Right kidney (tissue), 1 donor: ENCODE measurements around the gene SLCO2A1.

Experiments
- DNase-seq: peaks from one replicate; pipeline ENCODE4 v3.0.0-alpha.2; 2016

The SLCO2A1 gene

GRCh38 chr3:133983126-133983525 is 46.6 kb downstream of the SLCO2A1 start:
- no peak for DNase-seq

DNA sequence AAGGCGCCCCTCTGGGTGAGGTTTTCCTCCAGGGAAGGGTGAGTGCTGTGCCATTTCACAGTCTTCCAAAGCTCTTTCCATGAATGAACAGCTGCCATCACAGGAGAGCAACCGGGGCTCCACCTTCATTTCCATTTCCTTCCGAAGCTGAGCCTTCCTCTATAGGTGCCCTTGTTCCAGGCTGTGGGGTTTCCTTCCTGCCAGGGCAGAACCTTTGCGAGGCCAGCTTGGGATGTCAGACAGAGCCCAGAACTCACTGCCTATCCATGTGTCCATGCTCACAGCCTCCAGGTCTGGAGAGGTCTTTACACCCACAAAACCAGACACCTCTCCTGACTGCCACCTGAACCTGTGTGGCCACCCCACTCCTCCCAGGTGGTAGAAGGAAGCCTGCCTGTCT is 49.2 kb downstream of the SLCO2A1 start:
- no peak for DNase-seq

DNA sequence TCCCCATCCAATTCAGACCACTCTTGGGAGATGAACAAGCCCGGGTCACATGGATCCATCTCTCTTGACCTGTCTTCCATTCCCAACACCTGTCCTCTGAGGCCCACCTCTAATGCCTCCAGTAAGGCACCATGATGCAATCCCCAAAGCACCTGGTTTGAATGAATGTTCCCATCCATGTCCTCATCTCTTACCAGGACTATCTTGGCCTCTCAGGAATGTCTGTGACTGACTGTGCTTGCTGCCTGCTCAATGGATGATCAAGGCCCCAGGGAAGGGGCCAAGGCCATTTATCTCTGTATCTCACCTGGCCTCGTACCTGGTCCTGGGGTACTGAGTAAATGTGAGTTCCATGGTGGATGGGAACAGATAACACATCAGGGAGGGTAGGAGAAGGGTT is 49.7 kb downstream of the SLCO2A1 start:
- DNase-seq = no peak

- DNase-seq = no peak
Measured at GRCh38 chr3:133979553-133979952, 50.2 kb downstream of the SLCO2A1 start.

- DNase-seq = no peak
Measured at GRCh38 chr3:133977568-133977967, 52.2 kb downstream of the SLCO2A1 start.

DNA sequence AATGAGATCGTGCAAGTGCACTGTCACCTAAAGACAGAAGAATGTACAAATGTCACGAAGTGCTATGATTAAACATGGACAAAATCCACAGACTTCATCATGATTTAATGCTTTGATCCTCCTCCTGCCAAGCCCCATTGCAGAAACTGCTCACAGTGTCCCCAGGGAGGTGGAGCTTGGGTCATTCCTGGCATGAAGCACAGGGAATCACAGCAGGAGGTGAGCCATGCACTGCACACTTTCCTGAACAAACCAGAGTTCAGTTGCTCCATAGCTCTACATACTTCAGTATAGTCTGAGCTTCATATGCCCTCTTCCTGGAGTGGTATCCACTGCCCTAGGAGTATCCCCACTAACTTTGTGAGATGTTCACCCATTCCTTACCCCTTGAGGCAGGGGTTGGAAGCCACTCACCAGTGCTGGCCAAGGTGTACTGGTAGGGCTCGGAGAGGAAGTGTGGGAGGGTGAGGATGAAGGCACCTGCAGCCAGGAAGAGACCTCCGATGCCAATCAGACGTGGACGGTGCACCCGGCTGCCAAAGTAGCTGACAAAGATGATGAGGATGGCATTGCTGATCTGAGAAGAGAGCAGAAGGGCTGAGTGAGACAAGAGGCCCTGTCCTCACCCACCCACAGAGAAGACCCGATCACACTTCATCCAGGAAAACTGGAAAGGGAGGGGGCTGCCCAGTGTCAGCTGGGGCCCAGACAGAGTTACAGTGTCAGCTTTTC is 56.3 kb downstream of the SLCO2A1 start:
- no peak for DNase-seq

DNA sequence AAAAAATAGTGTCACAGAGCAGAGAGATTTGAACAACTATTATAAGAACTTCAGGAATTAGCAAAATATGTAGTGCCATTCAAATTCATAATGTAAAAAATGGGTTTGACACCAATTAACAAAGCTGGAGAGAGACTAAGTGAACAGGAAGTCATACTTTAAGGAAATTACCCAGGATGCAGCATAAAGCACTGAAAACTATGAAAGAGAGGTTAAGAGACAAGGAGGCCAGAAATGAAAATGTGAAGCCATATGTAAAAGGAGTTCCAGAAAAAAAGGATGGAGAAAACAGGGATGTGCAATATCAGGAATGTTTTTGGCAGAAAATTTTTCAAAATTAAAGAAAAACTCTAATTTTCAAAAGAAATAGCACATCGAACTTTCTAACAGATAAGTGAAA is 57.6 kb downstream of the SLCO2A1 start:
- no peak for DNase-seq

DNA sequence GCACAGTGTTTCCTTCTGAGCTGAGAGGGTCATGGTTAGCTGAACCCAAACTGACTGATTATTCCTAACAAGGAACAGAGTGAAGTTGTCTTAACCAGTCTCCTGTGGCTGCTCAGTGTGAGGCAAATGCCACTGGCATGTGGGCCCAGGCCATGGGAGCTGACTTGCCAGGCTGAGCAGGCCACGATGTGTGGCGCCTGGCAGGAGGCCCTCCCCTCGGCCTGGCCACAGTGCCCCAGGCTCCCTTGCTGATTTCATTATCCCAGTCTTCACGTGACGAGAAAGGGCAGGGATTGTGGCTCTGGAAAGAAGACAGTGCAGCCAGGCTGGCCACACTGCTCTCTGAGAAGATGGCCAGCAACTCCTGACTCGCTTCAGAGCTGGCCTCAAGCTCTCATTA is 58.8 kb downstream of the SLCO2A1 start:
- no peak for DNase-seq

DNA sequence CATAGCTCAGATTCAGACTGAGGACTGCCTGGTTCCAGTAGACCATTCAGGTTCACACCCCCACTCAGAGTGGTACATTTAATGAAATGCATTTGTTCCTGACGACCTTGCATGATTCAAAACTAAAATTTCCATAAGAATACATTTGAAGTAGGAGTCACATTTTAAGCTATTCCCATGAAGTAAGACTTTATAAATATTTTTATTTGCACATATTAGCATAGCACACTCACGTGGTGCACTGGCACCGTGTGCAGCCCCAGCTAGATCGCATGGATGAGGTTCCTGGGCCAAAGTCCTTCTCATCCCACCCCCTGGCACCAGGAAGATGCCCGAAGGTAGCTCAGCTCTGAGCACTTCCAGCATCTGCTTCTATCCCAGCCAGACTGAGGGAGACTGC is 59.4 kb downstream of the SLCO2A1 start:
- DNase-seq = no peak

DNA sequence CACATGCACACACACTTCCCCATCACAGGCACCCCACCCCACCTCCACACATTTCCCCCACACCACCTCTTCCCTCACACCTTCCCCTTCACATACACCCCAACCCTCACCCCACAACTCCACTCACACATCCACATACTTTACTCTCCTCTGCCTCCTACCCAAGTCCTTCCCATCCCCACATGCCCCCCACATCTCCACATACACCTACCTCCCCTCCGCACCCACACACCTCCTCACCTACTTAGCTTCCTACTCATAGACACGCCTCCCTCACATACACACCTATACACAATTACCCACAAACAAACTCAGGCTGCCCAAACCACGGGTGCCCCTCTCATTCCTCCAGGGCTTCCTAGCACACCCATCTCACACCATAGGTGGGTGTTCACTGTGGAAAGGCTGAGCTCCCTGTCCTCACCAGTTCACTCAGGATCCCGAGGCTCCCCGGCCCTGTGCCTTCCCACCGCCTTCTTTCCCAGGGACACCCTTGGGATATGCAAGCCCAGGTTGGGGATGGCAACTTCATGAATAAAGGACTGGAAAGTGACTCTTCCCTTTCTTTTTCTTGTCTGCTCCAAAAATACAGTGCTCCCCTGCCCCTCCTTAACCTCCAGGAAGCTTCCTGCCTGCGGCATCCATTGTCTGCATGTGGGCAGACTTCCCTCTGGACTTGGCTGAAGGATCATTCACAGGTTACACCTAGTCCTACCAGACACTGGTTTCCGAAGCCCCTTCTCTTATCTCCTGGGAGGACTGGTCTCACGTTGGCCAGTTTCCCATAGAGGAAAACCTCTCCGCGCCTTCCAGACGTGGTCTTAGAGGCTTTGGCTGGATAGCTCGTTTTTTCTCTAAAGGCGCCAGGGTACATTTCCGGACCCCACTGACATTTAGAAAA is 61.5 kb downstream of the SLCO2A1 start:
- DNase-seq = no peak

DNA sequence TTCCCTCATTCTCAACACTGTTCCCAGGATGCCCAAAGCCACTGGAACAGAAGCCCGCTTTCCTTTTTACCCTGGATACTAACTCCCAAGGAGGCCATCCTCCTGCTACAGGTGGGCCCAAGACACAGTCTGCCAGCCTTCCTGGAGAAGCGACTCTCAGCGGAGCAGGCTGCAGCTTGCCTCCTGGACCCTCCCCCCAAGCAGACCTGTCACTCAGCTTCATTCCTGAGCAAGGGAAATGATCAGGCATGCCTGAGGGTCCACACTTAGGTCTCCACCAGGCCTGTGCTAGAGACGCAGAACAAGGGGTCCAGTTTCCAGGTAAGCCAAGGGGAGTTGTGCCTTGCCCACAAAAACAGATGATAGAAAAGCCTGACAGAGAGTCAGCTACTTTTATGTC is 62.8 kb downstream of the SLCO2A1 start:
- no peak for DNase-seq

DNA sequence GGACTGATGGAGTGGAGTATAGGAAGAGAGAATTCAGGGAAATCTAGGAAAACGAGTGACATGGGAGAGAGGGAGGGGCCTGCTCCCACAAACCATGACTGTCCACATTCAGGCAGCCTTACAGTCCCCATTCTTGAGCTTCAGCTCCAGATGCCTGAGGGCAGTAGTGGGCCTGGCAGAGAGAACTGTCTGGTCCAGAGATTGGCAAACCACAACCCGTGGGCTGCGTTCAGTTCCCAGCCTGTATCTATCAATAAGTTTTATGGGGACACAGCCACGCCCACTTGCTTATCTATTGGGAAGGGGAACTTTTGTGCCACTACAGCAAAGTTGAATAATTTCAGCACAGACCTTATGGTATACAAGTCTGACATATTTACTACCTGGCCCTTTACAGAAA is 63.8 kb downstream of the SLCO2A1 start:
- DNase-seq = no peak

DNA sequence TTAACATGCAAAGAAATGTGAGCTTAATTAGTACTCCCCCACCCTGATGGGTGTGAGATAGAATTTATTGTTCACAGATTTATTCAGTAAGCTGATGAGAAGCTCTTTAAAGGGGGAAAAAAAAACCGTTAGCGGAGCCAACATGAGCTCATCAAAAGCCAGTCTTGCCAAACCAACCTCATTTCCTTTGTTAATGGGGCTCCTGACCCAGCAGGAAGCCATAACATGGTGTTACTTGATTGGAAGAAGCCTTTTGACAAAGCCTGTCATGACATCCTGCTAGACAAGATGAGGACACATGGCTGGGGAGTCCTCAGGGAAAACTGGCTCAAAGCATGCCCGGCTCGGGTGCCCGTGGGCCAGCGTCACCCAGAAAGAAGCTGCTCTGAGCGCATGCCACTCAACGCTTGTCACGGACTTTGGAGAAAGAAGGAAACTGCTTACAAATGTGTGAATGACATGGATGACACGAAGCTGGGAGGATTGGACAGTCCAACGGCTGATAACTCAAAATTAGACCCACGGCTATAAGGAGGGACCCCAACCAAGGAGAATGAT is 64.6 kb downstream of the SLCO2A1 start:
- no peak for DNase-seq

DNA sequence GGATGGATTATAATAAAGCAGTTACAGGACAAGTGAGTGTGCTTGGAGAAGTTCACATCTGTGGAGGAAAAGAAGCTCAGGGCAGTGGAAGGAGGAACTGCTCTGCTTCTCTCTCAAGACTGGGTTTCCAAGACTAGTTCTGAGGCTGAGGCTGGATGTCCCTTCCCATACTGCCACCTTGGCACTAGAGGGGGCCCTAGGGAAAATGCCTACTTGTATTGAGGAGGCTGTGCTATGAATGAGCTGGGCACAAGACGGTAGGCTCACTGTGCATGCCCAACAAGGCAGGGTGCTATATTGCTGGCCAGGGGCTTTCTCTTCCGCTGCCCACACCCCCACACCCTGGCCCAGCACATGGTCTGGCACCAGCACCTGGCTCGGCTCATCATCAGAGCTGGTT is 65.2 kb downstream of the SLCO2A1 start:
- DNase-seq = no peak

DNA sequence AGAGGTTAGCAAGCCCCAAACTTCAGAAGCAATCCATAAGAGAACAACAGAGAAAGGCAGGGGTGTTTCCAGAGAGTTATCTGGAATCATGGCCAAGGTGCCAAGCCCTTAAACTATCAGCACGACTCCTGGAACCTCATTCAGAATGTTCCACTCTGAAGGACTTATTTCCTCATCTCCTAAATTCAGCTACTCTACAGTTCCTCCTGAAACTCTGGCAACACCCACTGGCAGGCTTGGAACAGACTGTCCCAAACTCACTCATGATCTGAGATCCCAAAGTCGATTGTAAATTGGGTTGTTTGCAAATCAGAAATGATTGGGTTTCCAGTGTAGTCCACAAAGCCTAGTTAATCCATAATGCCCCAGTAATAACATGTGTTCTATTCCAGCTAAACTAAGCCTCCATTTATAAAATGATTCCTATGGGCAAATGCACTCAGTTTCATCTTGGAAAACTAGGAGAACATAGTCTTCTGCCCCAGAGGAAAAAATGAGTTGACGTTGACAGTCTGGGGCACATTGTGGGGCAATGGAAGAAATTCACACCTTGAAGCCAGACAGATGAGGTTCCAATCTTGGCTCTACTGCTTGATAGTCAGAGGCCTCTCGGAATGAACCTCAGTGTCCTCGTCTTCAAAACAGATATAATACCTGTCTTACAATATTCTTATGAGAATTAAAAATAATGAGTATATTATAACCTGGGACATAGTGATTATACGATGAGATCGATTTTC is 65.9 kb downstream of the SLCO2A1 start:
- DNase-seq = no peak

GRCh38 chr3:133962849-133963248 is 66.9 kb downstream of the SLCO2A1 start:
- DNase-seq = no peak

GRCh38 chr3:133958071-133958805 is 71.5 kb downstream of the SLCO2A1 start:
- no peak for DNase-seq

DNA sequence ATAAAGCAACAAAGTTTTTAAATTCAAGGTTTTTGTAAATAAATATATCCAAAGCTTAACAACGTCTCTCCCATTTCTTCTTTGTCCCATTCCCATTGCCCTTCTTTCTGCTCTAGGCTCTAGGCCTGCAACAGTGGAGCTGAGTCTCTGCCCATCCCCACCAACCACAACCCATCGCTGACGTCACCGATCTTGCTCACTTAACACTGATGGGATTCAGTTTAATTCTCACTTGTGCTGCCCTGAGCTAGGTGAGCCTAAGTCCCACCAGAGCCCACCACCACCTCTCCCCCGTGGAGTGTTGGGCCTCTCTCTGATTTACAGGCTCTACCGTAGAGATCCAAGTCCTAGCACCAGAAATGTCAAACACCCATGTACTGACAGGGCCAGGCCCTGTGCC is 72.7 kb downstream of the SLCO2A1 start:
- DNase-seq = no peak

DNA sequence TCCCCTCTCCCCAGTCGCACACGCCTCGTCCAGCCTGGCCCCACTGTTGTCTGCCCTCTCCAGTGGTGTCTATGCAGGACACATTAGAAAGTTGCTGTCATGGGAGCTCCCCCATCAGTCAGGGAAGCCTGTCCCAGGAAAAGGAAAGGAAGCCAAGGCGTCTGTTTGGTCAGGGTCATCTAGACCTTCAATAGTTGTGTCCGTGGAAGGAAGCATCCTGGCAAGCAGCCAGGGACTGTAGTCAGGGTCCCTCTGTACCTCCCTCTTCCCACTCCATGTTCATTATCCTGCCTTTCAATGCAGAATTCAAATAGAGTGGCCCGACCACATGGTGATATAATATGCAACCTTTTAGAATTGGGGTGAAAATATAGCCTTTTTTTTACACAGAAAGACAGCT is 73.4 kb downstream of the SLCO2A1 start:
- DNase-seq = no peak

DNA sequence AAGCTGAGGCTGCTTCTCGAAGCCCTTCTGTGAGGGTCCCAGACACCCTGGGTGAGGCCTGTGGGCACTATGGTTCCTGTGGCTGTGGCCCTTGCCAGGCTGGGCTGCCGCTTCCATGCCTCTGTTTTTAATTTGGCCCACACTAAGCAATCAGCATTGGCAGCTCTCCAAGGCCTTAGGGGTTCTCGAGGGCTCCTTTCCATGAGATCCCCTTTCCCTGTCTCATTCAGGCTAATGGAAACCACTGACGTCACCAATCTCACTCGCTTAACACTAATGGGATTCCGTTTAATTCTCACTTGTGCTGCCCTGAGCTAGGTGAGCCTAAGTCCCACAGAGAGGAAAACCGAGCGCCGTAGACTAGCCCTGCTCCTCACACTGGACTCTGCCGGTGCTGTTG is 73.8 kb downstream of the SLCO2A1 start:
- DNase-seq = no peak

DNA sequence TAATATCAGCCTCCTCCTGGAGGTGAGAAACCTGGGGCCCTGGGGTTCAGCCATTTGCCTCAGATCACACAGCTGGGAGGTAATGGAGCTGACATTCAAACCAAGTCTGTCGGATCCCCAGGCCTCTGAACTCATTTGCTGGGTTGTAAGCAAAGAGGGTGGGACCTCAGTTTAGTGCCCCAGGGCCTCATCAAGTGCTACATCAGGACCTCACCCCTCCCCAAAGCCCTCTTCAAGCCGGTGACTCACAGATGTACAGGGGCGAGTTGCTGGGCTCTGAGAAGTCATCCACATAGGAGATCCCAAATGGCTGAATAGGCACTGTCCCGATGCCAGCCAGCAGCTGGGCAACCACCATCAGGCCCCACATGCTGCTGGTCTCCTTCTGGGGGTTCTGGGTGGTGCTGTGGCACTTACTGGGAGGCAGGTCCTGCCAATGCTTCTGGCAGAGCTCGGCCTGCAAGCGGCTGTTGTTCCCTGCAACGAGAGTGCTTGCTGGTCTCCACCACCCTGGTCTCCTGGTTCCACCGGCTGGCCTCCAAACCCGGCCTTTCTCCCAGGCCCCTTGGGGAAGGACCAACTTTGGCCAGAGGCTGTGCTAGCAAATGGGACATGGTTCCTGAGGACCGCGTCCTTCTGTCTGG is 74.9 kb downstream of the SLCO2A1 start:
- DNase-seq = no peak

DNA sequence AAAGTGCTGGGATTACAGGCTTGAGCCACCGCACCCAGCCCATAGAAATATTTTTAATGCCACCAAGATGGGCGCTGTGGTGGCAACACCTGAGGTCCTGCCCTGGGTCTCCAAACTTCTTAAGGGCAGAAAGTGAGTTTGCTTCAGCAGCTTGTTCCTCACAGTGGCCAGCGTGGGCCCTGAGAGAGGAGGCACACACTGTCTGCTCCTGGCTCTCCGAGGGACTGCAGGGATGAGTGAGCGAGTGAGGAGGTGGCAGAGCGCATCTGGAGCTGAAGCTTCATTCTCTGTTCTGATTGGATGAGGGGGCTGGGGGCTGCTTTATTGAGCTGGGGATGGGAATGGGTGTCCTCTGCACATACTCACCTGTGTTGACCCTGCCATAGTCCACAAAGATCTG is 76.4 kb downstream of the SLCO2A1 start:
- no peak for DNase-seq
